Posterior cingulate gyrus (tissue), 11 donors: Measurements from ENCODE around the gene NRP1.
"Not testable (repeated sequence)": the region's sequence is repeated elsewhere in the genome, so short reads cannot be mapped to it uniquely, and the experiment has no call there.

Source experiments
- DNase-seq, 10 donors: peaks; one replicate each; pipeline versions ENCODE4 v3.0.0 to v3.0.0-alpha.2; 2020 to 2021; ENCODE audit warnings: mixed read lengths in 3 of 10
- intact Hi-C: fragments of 100-400 bp; cut with DNase I; formaldehyde crosslinking; loops from one replicate; pipeline ENCODE4 v1.15.1; 2023

The NRP1 gene

GRCh38 chr10:33334153-33334804 lies at the start of gene NRP1:
Gene NRP1 (minus strand): TSS chr10:33334667. CDS start chr10:33334382, 285 bp downstream.
- DNase-seq = peak in 5 of 10 donors; percentile 17 to 75 (median 21)
- intact Hi-C loops = loop anchor here (5.0 to 10.0 kb wide), 3 partner anchors 137 to 441 kb away; no protein-coding TSS in a partner anchor

- intact Hi-C loops, DNase-seq: not testable (repeated sequence)
Measured at GRCh38 chr10:33384201-33384600, 49.7 kb upstream of the NRP1 start.

- DNase-seq = no peak
- intact Hi-C loops = no loop called here
Measured at GRCh38 chr10:33382921-33383713, 48.6 kb upstream of the NRP1 start.

GRCh38 chr10:33382216-33382600 lies 47.7 kb upstream of the NRP1 start:
- intact Hi-C loops = no loop called here
- no peak for DNase-seq

GRCh38 chr10:33381451-33382215 lies 47.2 kb upstream of the NRP1 start:
- intact Hi-C loops = no loop called here
- DNase-seq = peak in 1 of 10 donors; percentile 21

- no peak for DNase-seq
- intact Hi-C loops = no loop called here
Measured at GRCh38 chr10:33377658-33378025, 43.2 kb upstream of the NRP1 start.

GRCh38 chr10:33376976-33377657 lies 42.6 kb upstream of the NRP1 start:
- intact Hi-C loops = no loop called here
- no peak for DNase-seq

GRCh38 chr10:33376476-33376875 lies 42.0 kb upstream of the NRP1 start:
- intact Hi-C loops = no loop called here
- DNase-seq = no peak

- intact Hi-C loops = no loop called here
- no peak for DNase-seq
Measured at GRCh38 chr10:33373263-33373662, 38.8 kb upstream of the NRP1 start.

- no peak for DNase-seq
- intact Hi-C loops = no loop called here
Measured at GRCh38 chr10:33371234-33371633, 36.8 kb upstream of the NRP1 start.

- intact Hi-C loops = no loop called here
- no peak for DNase-seq
Measured at GRCh38 chr10:33370434-33370930, 36.0 kb upstream of the NRP1 start.

GRCh38 chr10:33368086-33368485 lies 33.6 kb upstream of the NRP1 start:
- intact Hi-C loops = no loop called here
- no peak for DNase-seq

GRCh38 chr10:33365871-33366411 lies 31.5 kb upstream of the NRP1 start:
- intact Hi-C loops = no loop called here
- DNase-seq = no peak

- intact Hi-C loops = no loop called here
- no peak for DNase-seq
Measured at GRCh38 chr10:33365301-33365700, 30.8 kb upstream of the NRP1 start.

- DNase-seq = no peak
- intact Hi-C loops = no loop called here
Measured at GRCh38 chr10:33363106-33363505, 28.6 kb upstream of the NRP1 start.

- intact Hi-C loops = no loop called here
- DNase-seq = no peak
Measured at GRCh38 chr10:33358016-33358415, 23.5 kb upstream of the NRP1 start.

- intact Hi-C loops = no loop called here
- no peak for DNase-seq
Measured at GRCh38 chr10:33355274-33355673, 20.8 kb upstream of the NRP1 start.

- DNase-seq = no peak
- intact Hi-C loops = no loop called here
Measured at GRCh38 chr10:33353853-33354252, 19.4 kb upstream of the NRP1 start.

- peak in 3 of 10 donors; percentile 9 to 57 (median 41) for DNase-seq
- intact Hi-C loops = no loop called here
Measured at GRCh38 chr10:33353334-33353733, 18.9 kb upstream of the NRP1 start.

- DNase-seq = no peak
- intact Hi-C loops = no loop called here
Measured at GRCh38 chr10:33352615-33353014, 18.1 kb upstream of the NRP1 start.
